Glutamatergic neuron (in vitro differentiated cells): ENCODE data around the gene STK10. TPM values are rescaled to one million over a fixed set of nuclear protein-coding genes. Genes with fewer than 3 reads are reported as not detected.

Experiments
- DNase-seq: peaks from one replicate; pipeline ENCODE4 v3.0.0; 2022
- H3K27ac Mint-ChIP-seq: one replicate; pipeline ENCODE4 v1.8.0; 2020; ENCODE audit warnings: mild to moderate bottlenecking, mixed read lengths, inconsistent platforms; ENCODE audit not compliant: unreplicated experiment
- H3K27me3 Mint-ChIP-seq: one replicate; pipeline ENCODE4 v1.8.0; 2020; ENCODE audit warnings: mild to moderate bottlenecking, moderate library complexity, mixed read lengths, inconsistent platforms; ENCODE audit not compliant: unreplicated experiment
- H3K36me3 Mint-ChIP-seq: one replicate; pipeline ENCODE4 v1.8.0; 2020; ENCODE audit warnings: mild to moderate bottlenecking, mixed read lengths, inconsistent platforms; ENCODE audit not compliant: unreplicated experiment
- H3K4me1 Mint-ChIP-seq: one replicate; pipeline ENCODE4 v1.8.0; 2020; ENCODE audit warnings: mild to moderate bottlenecking, low read depth, mixed read lengths, inconsistent platforms; ENCODE audit not compliant: unreplicated experiment
- H3K4me3 Mint-ChIP-seq: one replicate; pipeline ENCODE4 v1.8.0; 2020; ENCODE audit warnings: mild to moderate bottlenecking, mixed read lengths, inconsistent platforms; ENCODE audit not compliant: unreplicated experiment
- H3K9me3 Mint-ChIP-seq: one replicate; pipeline ENCODE4 v1.8.0; 2020; ENCODE audit warnings: mild to moderate bottlenecking, moderate library complexity, mixed read lengths, inconsistent platforms; ENCODE audit not compliant: unreplicated experiment
- CTCF ChIP-seq: fragments of 200-600 bp; sonication (generic); IDR thresholded peaks from one replicate; pipeline ENCODE4 v1.5.0; 2021; ENCODE audit not compliant: partially characterized antibody, unreplicated experiment
- total RNA-seq: library from RNA; stranded (reverse); fragmentation: NEBNext Ultra II Directional; extraction: Animal tissue kit (Norgen Biotek cat#: 25700); gene quantifications from one replicate; pipeline ENCODE4 v1.2.1, GENCODE V29; 2021; ENCODE audit not compliant: unreplicated experiment

The STK10 gene
- total RNA-seq, 1 donor from 2014 or later: 84.7 TPM

DNA sequence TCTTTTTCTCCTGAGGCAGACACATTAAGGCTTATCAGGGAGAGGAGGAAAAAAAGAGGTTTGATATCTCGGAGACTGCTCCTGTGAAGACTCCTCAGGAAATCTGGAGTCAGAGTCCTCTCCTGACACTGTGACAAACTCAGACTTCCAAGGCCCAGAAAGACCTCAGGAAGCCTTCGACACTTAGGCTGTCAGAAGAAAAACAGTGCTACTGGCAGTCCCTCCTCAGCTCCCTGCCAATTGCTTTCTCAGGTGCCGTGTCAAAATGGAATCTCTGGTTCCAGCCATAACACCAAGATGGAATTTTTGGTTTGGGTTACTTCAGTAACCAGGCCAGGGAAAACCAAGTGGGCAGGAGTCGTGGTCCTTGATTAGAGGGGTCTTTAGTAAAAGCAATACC, 4.1 kb downstream of the STK10 start:
- no peak for TF ChIP-seq CTCF
- H3K9me3 Mint-ChIP-seq: peaks cover 3% of the 10 kb centered on the region
- H3K27me3 Mint-ChIP-seq: peaks cover 6% of the 10 kb centered on the region
- H3K4me3 Mint-ChIP-seq: no peak overlapping the region
- H3K27ac Mint-ChIP-seq: no peak overlapping the region
- H3K4me1 Mint-ChIP-seq: peaks cover 15% of the 10 kb centered on the region
- H3K36me3 Mint-ChIP-seq: no peaks in the 10 kb centered on the region
- DNase-seq: no peak

DNA sequence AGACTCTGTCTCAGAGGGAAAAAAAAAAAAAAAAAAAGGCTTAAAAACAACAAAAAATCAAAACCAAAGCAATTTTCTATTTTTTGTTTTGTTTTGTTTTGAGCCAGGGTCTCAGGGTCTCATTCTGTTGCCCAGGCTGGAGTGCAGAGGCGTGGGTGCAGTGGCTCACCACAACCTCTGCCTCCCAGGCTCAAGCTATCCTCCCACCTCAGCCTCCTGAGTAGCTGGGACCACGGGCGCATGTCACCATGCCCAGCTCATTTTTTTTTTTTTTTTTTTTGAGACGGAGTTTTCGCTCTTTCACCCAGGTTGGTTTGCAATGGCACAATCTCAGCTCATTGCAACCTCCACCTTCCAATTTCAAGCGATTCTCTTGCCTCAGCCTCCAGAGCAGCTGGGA, 5.7 kb downstream of the STK10 start:
- no peak for DNase-seq
- peaks cover 7% of the 10 kb centered on the region for H3K27me3 Mint-ChIP-seq
- no peak overlapping the region for H3K27ac Mint-ChIP-seq
- TF ChIP-seq CTCF: no peak
- H3K4me3 Mint-ChIP-seq: no peak overlapping the region
- H3K4me1 Mint-ChIP-seq: peaks cover 22% of the 10 kb centered on the region
- H3K36me3 Mint-ChIP-seq: no peaks in the 10 kb centered on the region
- H3K9me3 Mint-ChIP-seq: peaks cover 3% of the 10 kb centered on the region

- Mint-ChIP-seq H3K27ac (no peak overlapping the region), H3K27me3 (peaks cover 5% of the 10 kb centered on the region), H3K4me1 (peaks cover 25% of the 10 kb centered on the region), H3K9me3 (peaks cover 2% of the 10 kb centered on the region), H3K36me3 (no peaks in the 10 kb centered on the region), H3K4me3 (no peak overlapping the region)
- DNase-seq: no peak
- TF ChIP-seq CTCF: no peak
Observed at GRCh38 chr5:172180936-172181335, 7.1 kb downstream of the STK10 start.

- Mint-ChIP-seq H3K27ac (no peak overlapping the region), H3K4me3 (peak overlapping the region; percentile 42), H3K36me3 (no peaks in the 10 kb centered on the region), H3K27me3 (peaks cover 5% of the 10 kb centered on the region), H3K4me1 (peaks cover 22% of the 10 kb centered on the region), H3K9me3 (peaks cover 2% of the 10 kb centered on the region)
- DNase-seq: no peak
- no peak for TF ChIP-seq CTCF
Observed at GRCh38 chr5:172178991-172179989, 8.7 kb downstream of the STK10 start.

- peak overlapping the region; percentile 67 for H3K4me3 Mint-ChIP-seq
- peaks cover 24% of the 10 kb centered on the region for H3K4me1 Mint-ChIP-seq
- H3K27ac Mint-ChIP-seq: peak overlapping the region; percentile 43
- peaks cover 7% of the 10 kb centered on the region for H3K27me3 Mint-ChIP-seq
- no peak for DNase-seq
- TF ChIP-seq CTCF: no peak
- peaks cover 2% of the 10 kb centered on the region for H3K9me3 Mint-ChIP-seq
- H3K36me3 Mint-ChIP-seq: no peaks in the 10 kb centered on the region
Observed at GRCh38 chr5:172178301-172178987, 9.6 kb downstream of the STK10 start.
